ENCODE results near the gene CFAP97D2.

DNA sequence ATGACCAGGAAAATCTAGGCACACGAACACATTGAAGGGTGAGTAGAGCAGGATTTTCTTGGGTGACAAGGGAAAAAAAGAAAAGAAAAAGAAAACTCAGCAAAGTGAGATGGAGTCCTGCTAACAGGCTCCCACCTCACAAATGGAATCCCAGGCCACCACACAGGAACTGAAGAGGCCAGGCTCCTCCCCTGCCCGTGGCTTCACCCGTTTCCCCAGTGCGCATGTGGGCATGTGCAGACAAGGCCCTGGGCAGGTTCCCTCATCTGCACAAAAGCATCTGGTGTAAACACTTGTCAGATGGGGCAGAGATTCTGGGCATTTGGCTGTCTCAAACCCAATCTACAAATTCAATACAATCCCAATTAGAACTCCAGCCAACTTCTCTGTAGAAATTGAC is 24.5 kb downstream of the CFAP97D2 start:
- TF ChIP-seq, protein P1, sequence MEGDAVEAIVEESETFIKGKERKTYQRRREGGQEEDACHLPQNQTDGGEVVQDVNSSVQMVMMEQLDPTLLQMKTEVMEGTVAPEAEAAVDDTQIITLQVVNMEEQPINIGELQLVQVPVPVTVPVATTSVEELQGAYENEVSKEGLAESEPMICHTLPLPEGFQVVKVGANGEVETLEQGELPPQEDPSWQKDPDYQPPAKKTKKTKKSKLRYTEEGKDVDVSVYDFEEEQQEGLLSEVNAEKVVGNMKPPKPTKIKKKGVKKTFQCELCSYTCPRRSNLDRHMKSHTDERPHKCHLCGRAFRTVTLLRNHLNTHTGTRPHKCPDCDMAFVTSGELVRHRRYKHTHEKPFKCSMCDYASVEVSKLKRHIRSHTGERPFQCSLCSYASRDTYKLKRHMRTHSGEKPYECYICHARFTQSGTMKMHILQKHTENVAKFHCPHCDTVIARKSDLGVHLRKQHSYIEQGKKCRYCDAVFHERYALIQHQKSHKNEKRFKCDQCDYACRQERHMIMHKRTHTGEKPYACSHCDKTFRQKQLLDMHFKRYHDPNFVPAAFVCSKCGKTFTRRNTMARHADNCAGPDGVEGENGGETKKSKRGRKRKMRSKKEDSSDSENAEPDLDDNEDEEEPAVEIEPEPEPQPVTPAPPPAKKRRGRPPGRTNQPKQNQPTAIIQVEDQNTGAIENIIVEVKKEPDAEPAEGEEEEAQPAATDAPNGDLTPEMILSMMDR (IDR thresholded peaks at IDR 0.05), result no peak
- TF ChIP-seq POLR2A (IDR thresholded peaks at IDR 0.05), result no peak

All from thyroid gland (tissue), 4 donors.